ENCODE data around the gene FEZ2. TPM values are rescaled to one million over a fixed set of nuclear protein-coding genes. Genes with fewer than 3 reads are reported as not detected.

The FEZ2 gene
- total RNA-seq, 1 donor from 2014 or later: 43.5 TPM

DNA sequence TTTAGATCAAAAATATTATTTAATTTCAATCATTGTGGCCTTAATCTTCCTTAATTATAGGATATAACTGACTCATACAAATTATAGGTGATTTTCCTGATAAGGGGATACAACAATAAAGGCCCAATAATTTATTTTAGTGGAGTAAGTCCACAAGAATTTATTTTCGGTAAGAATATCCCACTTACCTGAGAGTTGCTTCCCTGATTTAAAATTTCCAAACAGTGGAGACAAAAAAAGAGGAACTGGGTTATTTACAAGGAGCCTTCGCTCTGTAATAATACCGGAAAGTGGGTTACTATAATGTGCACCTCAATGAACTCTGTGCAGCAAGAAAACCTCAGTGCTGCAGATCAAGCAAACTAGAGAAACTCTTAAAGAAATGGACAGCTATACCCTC, 42.2 kb downstream of the FEZ2 start:
- no peak overlapping the region for H3K27ac Mint-ChIP-seq (ENCODE audit: unreplicated experiment)
- no peaks in the 10 kb centered on the region for H3K27me3 Mint-ChIP-seq (ENCODE audit: low read depth)
- TF ChIP-seq, protein P1, sequence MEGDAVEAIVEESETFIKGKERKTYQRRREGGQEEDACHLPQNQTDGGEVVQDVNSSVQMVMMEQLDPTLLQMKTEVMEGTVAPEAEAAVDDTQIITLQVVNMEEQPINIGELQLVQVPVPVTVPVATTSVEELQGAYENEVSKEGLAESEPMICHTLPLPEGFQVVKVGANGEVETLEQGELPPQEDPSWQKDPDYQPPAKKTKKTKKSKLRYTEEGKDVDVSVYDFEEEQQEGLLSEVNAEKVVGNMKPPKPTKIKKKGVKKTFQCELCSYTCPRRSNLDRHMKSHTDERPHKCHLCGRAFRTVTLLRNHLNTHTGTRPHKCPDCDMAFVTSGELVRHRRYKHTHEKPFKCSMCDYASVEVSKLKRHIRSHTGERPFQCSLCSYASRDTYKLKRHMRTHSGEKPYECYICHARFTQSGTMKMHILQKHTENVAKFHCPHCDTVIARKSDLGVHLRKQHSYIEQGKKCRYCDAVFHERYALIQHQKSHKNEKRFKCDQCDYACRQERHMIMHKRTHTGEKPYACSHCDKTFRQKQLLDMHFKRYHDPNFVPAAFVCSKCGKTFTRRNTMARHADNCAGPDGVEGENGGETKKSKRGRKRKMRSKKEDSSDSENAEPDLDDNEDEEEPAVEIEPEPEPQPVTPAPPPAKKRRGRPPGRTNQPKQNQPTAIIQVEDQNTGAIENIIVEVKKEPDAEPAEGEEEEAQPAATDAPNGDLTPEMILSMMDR (conservative IDR thresholded peaks at IDR 0.05): no peak
- no peak overlapping the region for H3K4me3 Mint-ChIP-seq
- H3K36me3 Mint-ChIP-seq (ENCODE audit: low read depth): peaks cover 14% of the 10 kb centered on the region
- no peaks in the 10 kb centered on the region for H3K4me1 Mint-ChIP-seq
- no peak for DNase-seq (ENCODE audit: low read depth, low spot score)
- H3K9me3 Mint-ChIP-seq: no peaks in the 10 kb centered on the region

DNA sequence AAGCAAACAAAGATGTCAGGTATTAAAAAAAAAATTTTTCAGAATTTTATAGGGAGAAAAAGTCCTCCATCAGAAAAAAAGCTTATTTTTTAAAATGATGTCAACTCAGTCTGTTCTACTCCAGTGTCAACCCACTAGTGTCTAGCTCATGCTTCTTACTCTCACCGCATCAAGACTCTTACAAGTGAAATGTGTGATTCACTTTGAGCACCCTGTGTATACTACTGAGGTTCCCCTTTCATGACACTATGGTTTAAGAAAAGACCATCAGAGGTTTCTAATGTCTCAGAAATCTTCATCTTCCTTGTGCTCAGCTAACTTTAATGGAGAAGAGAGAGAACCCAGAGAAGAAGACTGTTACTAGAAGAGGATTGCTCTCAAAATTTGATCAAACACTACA, 43.4 kb downstream of the FEZ2 start:
- Mint-ChIP-seq H3K27ac (ENCODE audit: unreplicated experiment) (no peak overlapping the region), H3K4me3 (no peak overlapping the region), H3K36me3 (ENCODE audit: low read depth) (peaks cover 12% of the 10 kb centered on the region), H3K9me3 (no peaks in the 10 kb centered on the region), H3K27me3 (ENCODE audit: low read depth) (no peaks in the 10 kb centered on the region), H3K4me1 (peaks cover 4% of the 10 kb centered on the region)
- no peak for DNase-seq (ENCODE audit: low read depth, low spot score)
- TF ChIP-seq, protein P1 (conservative IDR thresholded peaks at IDR 0.05): no peak

DNA sequence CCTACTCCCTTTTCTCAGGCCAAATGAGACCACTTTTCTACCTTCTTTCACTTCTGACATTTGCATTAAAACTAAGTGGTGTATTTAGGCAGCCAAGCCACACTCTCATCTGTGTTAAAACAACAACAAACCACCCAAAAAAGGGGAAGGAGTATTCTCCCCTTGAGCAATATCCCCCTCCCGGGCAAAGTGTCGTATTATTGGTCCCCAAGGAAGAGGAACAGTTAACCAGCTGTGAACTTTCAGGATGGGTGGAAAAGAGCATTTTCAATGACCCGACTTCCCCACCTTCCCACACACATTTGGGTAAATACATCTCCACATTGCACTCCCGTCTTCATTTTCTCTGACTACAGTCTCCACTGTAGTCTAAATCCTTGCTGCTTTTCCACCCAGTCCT, 44.3 kb downstream of the FEZ2 start:
- no peak overlapping the region for H3K27ac Mint-ChIP-seq (ENCODE audit: unreplicated experiment)
- H3K27me3 Mint-ChIP-seq (ENCODE audit: low read depth): no peaks in the 10 kb centered on the region
- H3K9me3 Mint-ChIP-seq: no peaks in the 10 kb centered on the region

DNA sequence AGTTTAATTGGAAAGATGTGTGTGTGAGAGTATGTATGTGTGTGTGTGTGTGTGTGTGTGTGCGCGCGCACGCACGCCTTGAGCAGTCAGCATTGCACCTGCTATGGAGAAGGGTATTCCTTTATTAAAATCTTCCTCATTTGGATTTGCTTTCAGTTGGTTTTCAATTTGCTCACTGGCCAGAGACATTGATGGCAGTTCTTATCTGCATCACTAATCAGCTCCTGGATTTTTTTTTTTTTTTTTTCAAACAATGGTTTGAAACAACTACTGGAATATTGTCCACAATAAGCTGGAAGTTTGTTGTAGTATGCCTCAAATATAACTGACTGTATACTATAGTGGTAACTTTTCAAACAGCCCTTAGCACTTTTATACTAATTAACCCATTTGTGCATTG, 48.0 kb downstream of the FEZ2 start:
- H3K27ac Mint-ChIP-seq (ENCODE audit: unreplicated experiment): no peak overlapping the region
- TF ChIP-seq, protein P1 (conservative IDR thresholded peaks at IDR 0.05): no peak
- H3K36me3 Mint-ChIP-seq (ENCODE audit: low read depth): peaks cover 16% of the 10 kb centered on the region
- peaks cover 9% of the 10 kb centered on the region for H3K4me1 Mint-ChIP-seq
- no peak for DNase-seq (ENCODE audit: low read depth, low spot score)
- H3K9me3 Mint-ChIP-seq: no peaks in the 10 kb centered on the region
- no peaks in the 10 kb centered on the region for H3K27me3 Mint-ChIP-seq (ENCODE audit: low read depth)
- H3K4me3 Mint-ChIP-seq: no peak overlapping the region

More for the DNA sequence above, 44.3 kb downstream of the FEZ2 start:
- Mint-ChIP-seq H3K36me3 (ENCODE audit: low read depth) (peaks cover 10% of the 10 kb centered on the region), H3K4me3 (no peak overlapping the region), H3K4me1 (peaks cover 9% of the 10 kb centered on the region)
- no peak for DNase-seq (ENCODE audit: low read depth, low spot score)
- TF ChIP-seq, protein P1 (conservative IDR thresholded peaks at IDR 0.05): no peak

DNA sequence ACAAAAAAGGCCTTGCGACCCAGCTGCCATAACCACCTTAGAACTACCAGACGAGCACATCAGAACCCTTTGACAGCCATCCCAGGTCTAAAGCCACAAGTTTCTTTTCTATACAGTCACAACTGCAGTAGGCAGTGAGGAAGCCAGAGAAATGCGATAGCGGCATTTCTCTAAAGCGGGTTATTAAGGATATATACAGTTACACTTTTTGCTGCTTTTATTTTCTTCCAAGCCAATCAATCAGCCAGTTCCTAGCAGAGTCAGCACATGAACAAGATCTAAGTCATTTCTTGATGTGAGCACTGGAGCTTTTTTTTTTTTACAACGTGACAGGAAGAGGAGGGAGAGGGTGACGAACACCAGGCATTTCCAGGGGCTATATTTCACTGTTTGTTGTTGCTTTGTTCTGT, 48.8 kb downstream of the FEZ2 start:
- Mint-ChIP-seq H3K27ac (ENCODE audit: unreplicated experiment) (peak overlapping the region; percentile 81), H3K36me3 (ENCODE audit: low read depth) (peaks cover 15% of the 10 kb centered on the region), H3K9me3 (no peaks in the 10 kb centered on the region), H3K4me3 (no peak overlapping the region), H3K4me1 (peaks cover 9% of the 10 kb centered on the region), H3K27me3 (ENCODE audit: low read depth) (no peaks in the 10 kb centered on the region)
- DNase-seq (ENCODE audit: low read depth, low spot score): no peak
- TF ChIP-seq, protein P1 (conservative IDR thresholded peaks at IDR 0.05): no peak

DNA sequence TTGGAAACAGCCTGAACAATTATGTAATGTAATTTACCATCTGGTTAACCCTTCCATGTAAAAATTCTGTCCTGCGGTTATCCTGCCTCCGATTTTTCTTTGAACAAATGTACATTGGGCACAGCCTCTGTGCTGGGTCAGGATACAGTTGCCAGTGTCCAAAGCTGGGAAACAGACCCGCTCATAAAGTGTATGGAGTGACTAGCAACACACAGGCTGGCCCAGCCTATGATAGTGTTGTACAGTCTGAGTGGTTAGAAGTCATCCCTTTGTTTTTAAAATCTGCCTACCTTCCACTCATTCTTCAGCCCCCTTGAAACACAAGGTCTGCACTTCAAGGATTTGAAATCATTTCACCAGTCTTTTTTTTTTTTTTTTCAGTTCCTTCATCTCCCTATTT, 50.1 kb downstream of the FEZ2 start:
- no peaks in the 10 kb centered on the region for H3K27me3 Mint-ChIP-seq (ENCODE audit: low read depth)
- H3K27ac Mint-ChIP-seq (ENCODE audit: unreplicated experiment): no peak overlapping the region
- H3K4me3 Mint-ChIP-seq: no peak overlapping the region
- peaks cover 9% of the 10 kb centered on the region for H3K4me1 Mint-ChIP-seq
- no peaks in the 10 kb centered on the region for H3K9me3 Mint-ChIP-seq
- peaks cover 12% of the 10 kb centered on the region for H3K36me3 Mint-ChIP-seq (ENCODE audit: low read depth)
- DNase-seq (ENCODE audit: low read depth, low spot score): no peak
- TF ChIP-seq, protein P1 (conservative IDR thresholded peaks at IDR 0.05): no peak

Measured in neural crest cell (in vitro differentiated cells).